Activated CD8-positive, alpha-beta memory T cell treated with anti-CD3 and anti-CD28 coated beads, Interleukin-2, amount 50 U/mL, for 24 hours (primary cell): ENCODE results near the gene TBXAS1.

Experiments used
- DNase-seq: peaks from one replicate; pipeline ENCODE4 v3.0.0-alpha.2; 2020; ENCODE audit errors: extremely low read depth

The TBXAS1 gene

GRCh38 chr7:139976838-139977656 is 148.0 kb downstream of the TBXAS1 start:
- no peak for DNase-seq

DNA sequence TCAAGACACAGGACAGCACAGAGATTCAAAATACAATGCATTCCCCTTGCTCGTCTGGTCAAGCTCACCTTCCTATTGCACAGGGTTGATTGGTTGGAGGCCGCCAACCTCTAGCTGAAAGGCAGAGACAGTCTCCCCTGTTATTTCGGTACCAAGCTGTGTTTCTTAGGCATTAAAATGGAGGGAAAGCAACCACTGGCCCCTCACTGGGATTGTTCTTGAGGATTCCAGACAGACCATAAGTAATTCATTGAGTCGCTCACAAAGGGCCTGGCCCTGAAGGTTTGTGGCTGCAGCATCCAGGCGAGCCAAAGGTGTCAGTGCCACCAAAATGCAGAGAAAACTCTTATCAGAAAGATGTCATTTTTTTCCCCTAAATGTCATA is 152.4 kb downstream of the TBXAS1 start:
- DNase-seq = no peak

GRCh38 chr7:139982927-139983920 is 154.2 kb downstream of the TBXAS1 start:
- DNase-seq = no peak

GRCh38 chr7:139984642-139985539 is 155.8 kb downstream of the TBXAS1 start:
- no peak for DNase-seq

DNA sequence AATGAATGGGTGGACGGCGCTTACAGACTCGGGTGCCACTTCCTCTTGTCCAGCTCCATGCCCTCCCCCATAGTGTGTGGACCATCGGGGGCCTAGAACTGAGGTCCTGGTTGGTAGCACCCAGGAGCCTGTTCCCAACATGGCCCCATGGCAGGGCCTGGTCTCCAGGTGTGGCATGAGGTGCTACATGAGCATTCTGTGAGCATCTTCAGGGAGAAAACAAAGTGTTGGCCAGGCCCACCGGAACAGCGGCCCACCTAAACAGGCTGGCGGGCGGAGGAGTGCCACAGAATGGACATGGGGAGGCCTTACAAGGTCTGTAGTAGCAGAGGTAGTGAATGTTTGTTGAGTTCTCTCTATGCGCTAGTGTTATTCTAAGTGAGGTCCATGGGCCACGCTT is 156.7 kb downstream of the TBXAS1 start:
- DNase-seq = no peak

DNA sequence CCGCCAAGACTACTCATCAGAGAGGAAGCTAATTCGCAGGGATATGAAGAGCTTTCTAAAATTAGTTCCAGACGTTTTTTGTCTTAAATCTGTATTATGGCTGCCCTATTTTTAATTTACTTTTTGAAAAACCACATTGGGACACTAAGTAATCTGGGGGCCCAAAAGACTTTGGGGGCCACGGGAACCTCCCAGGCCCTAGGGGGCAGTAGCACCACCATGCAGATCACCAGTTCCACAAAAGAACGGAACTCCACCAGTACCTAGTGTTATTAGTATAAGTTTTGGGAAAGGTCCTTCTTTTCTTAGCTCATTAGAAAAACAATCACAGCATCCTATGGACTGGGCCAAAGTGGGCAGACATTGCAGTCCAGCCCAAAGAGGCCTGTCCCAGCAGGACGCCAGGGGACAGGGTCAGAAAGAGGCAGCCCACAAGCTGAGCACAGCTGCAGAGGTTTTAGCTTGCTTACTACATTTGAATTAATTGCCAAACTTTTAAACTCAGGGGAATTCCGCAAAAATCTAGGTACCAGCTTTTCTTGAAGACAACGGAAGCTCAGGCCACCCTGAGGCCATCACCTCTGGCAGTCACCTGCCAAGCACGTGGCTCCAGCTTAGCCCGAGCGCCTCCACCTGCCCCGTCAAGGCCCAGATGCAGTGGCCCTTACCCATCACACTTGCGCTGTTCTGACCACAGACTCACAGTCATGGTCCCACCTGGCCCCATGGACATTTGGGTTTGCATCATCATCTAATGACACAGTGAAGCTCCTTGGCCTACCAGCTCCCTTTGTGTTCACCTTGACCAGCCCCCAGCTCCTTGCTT is 158.8 kb downstream of the TBXAS1 start:
- no peak for DNase-seq

DNA sequence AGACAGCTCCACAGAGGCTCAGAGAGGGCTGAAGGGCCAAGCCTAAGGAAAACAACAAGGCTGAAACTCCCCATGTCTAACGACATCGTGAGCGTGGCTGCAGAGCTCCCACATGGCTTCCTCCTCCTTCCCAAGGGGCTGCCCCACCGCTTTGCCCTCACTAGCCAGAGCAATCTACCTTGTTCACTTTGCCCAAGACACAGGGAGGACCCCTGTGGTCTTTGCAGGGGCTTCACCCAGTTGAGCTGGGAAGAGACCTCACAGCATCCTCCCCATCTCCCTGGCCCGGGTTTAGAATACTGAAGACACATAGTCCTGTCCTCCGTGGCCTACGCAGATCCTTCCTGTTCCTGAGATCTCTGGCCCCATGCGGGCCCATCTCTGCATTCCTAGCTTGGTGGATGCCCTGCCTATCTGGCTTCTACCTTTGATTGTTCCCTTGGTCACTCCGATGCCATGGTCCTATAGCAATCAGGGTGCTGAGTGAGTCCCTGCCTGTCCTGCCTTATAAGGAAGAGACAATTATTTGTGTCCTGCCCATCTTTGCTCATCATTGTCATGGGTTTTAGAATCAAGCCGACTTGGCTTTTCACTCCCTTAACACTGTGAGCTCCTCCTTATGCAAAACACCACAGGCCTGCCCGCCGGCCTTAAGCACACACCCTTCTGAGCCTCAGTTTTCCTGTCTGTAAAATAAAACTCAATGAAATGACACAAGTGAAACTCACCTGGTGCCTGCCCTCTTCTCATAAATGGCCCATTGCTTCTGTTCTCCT is 160.5 kb downstream of the TBXAS1 start:
- DNase-seq = no peak

DNA sequence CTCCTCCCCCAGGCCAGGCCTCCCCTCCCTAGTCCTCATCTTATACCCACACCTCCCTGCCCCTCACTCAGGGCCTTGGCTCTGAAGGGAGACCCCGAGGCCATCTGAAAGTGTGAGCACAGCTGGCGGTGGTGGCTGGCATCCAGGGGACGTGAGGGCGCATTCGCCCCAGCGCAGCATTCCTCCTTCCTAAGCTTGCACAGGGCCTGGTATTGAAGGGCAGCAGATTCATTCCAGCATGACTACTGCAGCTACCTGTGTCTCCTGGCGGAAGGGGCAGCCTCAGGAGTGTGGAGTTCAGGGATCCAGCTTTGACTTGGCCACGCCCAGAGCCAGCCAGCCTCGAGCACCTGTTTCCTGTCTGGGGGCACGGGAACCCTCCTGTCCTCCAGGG is 161.1 kb downstream of the TBXAS1 start:
- no peak for DNase-seq

DNA sequence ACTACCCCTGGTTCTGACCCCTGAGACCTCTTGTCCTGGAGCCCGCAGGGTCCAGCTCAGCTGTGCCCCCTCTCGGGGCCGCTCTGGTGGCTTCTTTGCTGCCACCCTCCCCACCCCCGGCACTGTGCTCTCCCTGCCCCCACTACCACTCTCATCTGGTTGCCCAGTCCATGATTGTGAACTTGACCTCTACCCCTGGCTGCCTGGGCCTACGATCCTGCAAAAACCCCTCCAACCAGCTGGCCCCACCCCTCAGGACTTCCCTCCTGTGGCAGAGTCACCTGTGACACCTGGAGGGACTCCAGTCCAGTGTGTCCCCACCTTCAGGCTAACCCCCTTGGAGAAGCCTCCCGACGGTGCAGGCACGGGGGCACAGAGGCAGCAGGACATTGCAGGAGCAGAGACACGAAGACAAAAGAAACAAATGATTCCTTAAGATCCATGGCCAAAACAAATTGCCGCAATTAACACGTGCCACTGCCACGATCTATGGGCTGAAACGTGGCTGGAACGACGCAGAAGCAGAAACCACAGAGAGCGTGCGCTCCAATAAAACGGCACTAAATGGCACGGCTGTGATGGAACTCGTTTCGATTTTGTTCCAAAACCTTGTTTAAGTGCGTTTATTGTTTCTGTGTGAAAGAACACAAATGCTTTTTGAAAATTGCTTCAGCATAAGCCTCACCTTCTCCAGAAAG is 161.7 kb downstream of the TBXAS1 start:
- no peak for DNase-seq

DNA sequence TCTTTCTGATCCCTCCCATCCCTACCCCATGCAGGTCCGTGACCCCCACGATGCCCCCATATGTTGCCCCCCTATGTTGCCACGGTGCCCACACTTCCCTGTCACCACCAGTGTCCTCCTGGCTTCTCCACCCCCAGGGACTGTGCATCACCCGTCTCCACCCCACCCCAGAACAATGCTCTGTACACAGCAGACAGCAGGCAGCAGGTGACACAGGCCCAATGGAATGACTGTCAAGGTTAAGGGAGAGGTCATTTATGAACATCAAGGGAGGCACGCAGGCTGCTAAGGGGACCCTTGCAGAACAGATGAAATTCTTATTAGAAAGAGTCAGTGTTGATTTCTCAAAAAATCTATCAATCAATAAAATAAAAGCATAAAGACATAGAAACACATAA is 162.2 kb downstream of the TBXAS1 start:
- DNase-seq = no peak

DNA sequence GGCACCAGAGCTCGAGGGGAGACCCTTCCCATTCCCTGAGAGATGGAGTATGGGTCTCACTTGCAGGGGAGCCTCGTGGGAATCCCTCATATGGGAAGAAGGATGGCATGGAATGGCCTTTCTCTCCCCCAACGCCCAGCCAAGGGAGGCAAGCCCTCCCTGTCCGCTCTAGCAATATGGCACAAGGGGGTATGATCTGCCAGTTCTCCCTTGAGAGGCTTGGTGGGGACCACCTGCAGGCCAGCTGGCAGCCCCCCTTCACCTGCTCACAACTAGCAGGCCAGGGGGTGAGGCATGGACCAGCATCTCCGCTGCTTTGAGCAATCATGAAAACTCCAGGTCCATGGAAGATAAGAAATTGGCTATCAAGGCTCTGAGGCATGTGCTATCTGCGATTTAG is 162.8 kb downstream of the TBXAS1 start:
- DNase-seq = no peak

DNA sequence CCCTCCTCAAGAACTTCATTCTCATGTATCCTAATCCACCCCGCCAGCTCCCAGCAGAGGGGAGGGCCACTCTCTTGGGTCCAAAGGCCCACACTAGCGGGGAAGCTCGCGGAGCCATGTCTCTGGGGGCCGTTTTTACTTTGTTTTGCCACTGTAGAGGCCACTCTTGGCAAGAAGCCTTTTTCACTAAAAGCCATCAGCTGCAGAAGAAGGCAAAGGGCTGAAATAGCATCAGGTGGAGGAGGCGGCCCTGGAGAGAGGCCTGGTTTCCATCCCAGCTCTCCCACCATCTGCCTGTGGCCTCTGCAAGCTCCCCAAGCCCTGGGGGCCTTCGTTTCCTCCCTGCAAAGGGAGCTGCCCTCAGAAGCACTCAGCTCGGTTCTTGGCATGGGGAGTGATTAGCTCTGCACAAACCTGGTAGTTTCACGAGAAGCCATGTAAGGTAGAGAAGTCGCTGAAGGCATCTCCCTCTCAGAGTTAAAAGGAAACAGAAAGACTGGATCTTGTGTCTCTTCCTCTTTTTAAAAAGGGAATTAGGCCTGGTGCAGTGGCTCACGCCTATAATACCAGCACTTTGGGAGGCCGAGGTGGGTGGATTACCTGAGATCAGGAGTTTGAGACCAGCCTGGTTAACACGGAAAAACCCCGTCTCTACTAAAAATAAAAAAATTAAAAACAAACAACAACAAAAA is 163.4 kb downstream of the TBXAS1 start:
- no peak for DNase-seq

- no peak for DNase-seq
These were observed 164.1 kb downstream of the TBXAS1 start for GRCh38 chr7:139993169-139993568.

DNA sequence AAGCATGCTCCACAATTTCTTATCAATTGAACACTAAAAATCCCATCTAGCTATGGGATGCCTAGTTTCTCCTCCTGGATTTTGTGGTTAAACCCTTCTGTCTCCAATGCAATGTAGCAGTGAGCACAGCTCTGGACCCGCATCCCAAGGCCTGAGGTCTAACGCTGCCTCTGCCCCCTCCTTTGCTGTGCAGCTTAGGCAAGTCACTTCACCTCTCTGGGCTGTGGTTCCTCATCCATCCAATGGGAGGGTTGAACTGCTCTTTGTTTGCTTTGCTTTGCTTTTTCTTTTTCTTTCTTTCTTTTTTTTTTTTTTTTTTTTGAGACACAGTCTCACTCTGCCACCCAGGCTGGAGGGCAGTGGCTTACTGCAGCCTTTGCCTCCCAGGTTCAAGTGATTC is 164.5 kb downstream of the TBXAS1 start:
- DNase-seq = no peak

DNA sequence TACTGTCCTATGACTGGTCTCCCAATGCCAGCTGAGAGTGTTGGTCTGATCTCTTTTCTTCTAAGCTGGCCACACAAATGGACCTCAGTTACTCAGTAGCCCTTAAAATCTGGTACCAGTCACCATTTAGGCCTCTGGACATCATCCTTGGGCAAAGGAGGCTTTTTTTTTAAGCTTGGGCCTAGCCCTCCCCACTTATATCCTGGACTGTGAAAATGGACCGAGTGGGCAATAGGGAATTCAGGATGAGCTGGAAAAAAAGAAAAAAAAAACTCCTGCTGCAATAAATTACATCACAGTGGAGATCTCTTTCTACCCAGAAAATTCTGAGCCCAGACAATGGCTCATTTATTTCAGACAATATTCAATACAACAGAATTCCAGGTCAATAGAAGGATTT is 165.3 kb downstream of the TBXAS1 start:
- no peak for DNase-seq

GRCh38 chr7:139995017-139995915 is 166.2 kb downstream of the TBXAS1 start:
- DNase-seq = no peak

- DNase-seq = no peak
These were observed 169.5 kb downstream of the TBXAS1 start for GRCh38 chr7:139998572-139998971.

DNA sequence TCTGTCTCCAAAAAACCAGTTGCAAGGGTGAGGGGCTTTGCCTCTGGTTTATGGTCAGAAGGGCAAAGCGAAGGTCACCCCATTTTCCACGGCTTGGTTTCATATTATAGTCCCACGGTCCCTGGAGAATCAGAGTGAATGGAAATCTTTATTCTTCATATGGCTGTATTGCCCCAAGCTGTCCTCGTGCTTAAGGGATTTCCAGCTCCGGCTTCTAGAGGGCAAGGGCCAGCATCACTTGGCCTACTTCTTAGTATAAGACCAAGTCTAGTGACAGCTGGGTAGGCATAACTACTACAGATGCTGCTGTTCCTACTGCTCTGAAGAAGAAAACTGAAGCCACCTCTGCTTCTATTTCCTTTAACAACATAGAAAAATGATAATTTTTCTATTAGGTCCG is 170.5 kb downstream of the TBXAS1 start:
- DNase-seq = no peak
